Stromal cell of bone marrow (primary cell): ENCODE results near the gene EFCAB7.
A peak's percentile ranks its signal among the peaks of the same experiment; 100 is the strongest.

Experiments
- DNase-seq: peaks from one replicate; pipeline ENCODE4 v3.0.0-alpha.2; 2012; ENCODE audit warnings: low read depth

EFCAB7 gene

GRCh38 chr1:63522891-63523728, at the start of gene EFCAB7, which contains the start of gene ITGB3BP:
Gene EFCAB7, plus strand, starts transcription at chr1:63523525. Its CDS starts 2,048 bp downstream, at chr1:63525573.
Gene ITGB3BP, minus strand, starts transcription at chr1:63523225. Its CDS starts 92 bp downstream, at chr1:63523133.
- peak; percentile 88 for DNase-seq

- DNase-seq = no peak
Observed at GRCh38 chr1:63475761-63476160, 47.6 kb upstream of the EFCAB7 start.

GRCh38 chr1:63480057-63480456, 43.3 kb upstream of the EFCAB7 start:
- no peak for DNase-seq

GRCh38 chr1:63486629-63487028, 36.7 kb upstream of the EFCAB7 start:
- no peak for DNase-seq

- no peak for DNase-seq
Observed at GRCh38 chr1:63487336-63488065, 35.8 kb upstream of the EFCAB7 start.

GRCh38 chr1:63497577-63497976, 25.7 kb upstream of the EFCAB7 start:
- DNase-seq = no peak

- no peak for DNase-seq
Observed at GRCh38 chr1:63498106-63498505, 25.2 kb upstream of the EFCAB7 start.

- no peak for DNase-seq
Observed at GRCh38 chr1:63501256-63501655, 22.1 kb upstream of the EFCAB7 start.

GRCh38 chr1:63506782-63507181, 16.5 kb upstream of the EFCAB7 start:
- no peak for DNase-seq

GRCh38 chr1:63509718-63510117, 13.6 kb upstream of the EFCAB7 start:
- no peak for DNase-seq

- DNase-seq = no peak
Observed at GRCh38 chr1:63512584-63512983, 10.7 kb upstream of the EFCAB7 start.

- DNase-seq = no peak
Observed at GRCh38 chr1:63516629-63517028, 6.7 kb upstream of the EFCAB7 start.

GRCh38 chr1:63523738-63524137, 413 bp downstream of the EFCAB7 start:
- no peak for DNase-seq

- no peak for DNase-seq
Observed at GRCh38 chr1:63524201-63524600, 876 bp downstream of the EFCAB7 start.

- DNase-seq = no peak
Observed at GRCh38 chr1:63532727-63533126, 9.4 kb downstream of the EFCAB7 start.

- DNase-seq = no peak
Observed at GRCh38 chr1:63533931-63534330, 10.6 kb downstream of the EFCAB7 start.

- no peak for DNase-seq
Observed at GRCh38 chr1:63534406-63534805, 11.1 kb downstream of the EFCAB7 start.

- DNase-seq = no peak
Observed at GRCh38 chr1:63537006-63537405, 13.7 kb downstream of the EFCAB7 start.

GRCh38 chr1:63537940-63538339, 14.6 kb downstream of the EFCAB7 start:
- no peak for DNase-seq

- no peak for DNase-seq
Observed at GRCh38 chr1:63545780-63546179, 22.5 kb downstream of the EFCAB7 start.

- peak; percentile 99 for DNase-seq
Observed at GRCh38 chr1:63547621-63548294, 24.4 kb downstream of the EFCAB7 start.

- no peak for DNase-seq
Observed at GRCh38 chr1:63548303-63548702, 25.0 kb downstream of the EFCAB7 start.

- DNase-seq = no peak
Observed at GRCh38 chr1:63548877-63549276, 25.6 kb downstream of the EFCAB7 start.
